ENCODE measurements around the gene EPHB1.

The EPHB1 gene

DNA sequence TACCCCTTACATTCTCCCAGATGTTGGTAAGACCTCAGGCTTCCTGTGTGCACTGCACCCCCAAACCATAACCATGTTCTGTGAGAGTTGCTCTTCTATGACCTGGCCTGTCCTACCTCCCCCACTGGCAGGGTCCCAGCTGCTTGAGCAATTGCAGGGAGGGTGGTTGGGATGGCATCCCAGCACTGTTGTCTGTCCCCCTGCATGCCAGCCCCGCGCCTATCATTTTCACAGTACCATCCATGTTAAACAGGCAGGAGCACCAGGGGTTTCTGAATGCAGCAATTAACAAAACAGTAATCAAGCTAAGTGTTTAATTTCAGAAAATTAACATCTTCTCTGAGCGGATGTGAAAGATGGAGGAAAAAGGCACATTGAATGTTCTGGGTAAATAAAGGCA lies 345.5 kb downstream of the EPHB1 start:
- H3K27me3 Mint-ChIP-seq (ENCODE audit: low read depth): no peaks in the 10 kb centered on the region

DNA sequence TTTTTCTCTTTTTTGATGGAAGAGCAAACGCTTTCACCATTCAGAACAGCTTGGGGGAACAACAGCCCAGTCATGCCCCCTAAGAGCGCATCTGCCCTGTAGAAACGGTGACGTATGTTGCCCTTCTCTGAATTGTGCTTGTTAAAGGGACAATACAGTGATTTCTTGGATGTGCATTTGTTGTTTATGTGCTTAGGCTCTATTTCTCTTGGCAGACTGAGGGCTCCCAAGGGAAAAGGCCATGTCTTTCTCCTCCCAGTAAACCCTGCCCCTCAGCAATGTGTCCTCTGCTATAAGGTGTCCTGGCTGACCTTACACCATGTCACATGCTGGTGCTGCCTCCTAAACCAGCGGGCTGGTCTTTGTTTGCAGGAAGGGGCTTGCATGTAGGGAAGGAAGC lies 346.1 kb downstream of the EPHB1 start:
- Mint-ChIP-seq H3K27ac (no peak overlapping the region), H3K36me3 (ENCODE audit: low read depth) (no peaks in the 10 kb centered on the region), H3K9me3 (no peaks in the 10 kb centered on the region), H3K4me3 (no peak overlapping the region), H3K4me1 (ENCODE audit: low read depth) (no peaks in the 10 kb centered on the region), H3K27me3 (ENCODE audit: low read depth) (no peaks in the 10 kb centered on the region)
- no peak for DNase-seq (ENCODE audit: low spot score)

More for the DNA sequence above, 345.5 kb downstream of the EPHB1 start:
- Mint-ChIP-seq H3K9me3 (no peaks in the 10 kb centered on the region), H3K4me3 (no peak overlapping the region), H3K4me1 (ENCODE audit: low read depth) (no peaks in the 10 kb centered on the region), H3K27ac (no peak overlapping the region), H3K36me3 (ENCODE audit: low read depth) (no peaks in the 10 kb centered on the region)
- no peak for DNase-seq (ENCODE audit: low spot score)

DNA sequence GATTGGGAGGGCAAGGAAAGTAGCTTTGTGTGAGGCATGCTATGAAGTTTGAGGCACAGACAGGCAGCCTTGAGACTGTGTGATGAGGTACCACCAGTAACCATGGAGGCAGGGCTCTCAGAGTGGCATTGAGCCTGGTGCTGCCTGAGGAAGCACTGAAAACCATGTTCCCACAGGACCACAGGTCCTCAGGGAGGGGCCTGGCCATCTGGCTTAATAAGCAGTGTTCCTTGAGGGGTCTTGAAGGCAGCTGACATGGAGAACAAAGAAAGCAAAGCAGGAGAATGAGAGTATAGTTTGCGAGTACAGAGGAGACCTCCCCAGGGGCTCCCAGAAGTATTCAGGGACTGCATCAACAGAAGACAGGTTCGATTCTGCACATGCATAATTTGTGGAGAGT lies 346.6 kb downstream of the EPHB1 start:
- Mint-ChIP-seq H3K27me3 (ENCODE audit: low read depth) (no peaks in the 10 kb centered on the region), H3K4me1 (ENCODE audit: low read depth) (no peaks in the 10 kb centered on the region), H3K27ac (no peak overlapping the region), H3K9me3 (no peaks in the 10 kb centered on the region), H3K36me3 (ENCODE audit: low read depth) (no peaks in the 10 kb centered on the region), H3K4me3 (no peak overlapping the region)
- DNase-seq (ENCODE audit: low spot score): no peak

DNA sequence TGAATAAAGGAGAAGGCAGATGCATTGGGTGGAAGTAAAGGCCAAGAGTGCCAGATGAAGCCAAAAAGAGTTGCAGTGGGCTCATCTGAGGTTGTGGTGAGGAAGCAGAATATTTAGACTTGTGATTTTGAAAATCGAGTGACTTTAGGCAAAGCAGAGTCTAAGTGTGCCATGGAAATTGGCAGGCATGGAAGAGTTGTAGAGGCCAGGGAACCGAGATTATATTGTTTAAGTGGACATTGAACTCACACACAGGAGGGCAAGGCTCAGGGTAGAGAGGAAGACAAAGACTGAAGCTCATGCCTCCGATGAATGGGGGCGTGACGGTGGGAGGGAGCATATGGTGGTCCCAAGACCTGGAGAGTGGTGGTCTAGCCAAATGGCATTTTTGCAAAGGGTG lies 347.5 kb downstream of the EPHB1 start:
- Mint-ChIP-seq H3K27ac (no peak overlapping the region), H3K27me3 (ENCODE audit: low read depth) (no peaks in the 10 kb centered on the region), H3K4me3 (no peak overlapping the region), H3K9me3 (no peaks in the 10 kb centered on the region), H3K4me1 (ENCODE audit: low read depth) (no peaks in the 10 kb centered on the region), H3K36me3 (ENCODE audit: low read depth) (no peaks in the 10 kb centered on the region)
- no peak for DNase-seq (ENCODE audit: low spot score)

DNA sequence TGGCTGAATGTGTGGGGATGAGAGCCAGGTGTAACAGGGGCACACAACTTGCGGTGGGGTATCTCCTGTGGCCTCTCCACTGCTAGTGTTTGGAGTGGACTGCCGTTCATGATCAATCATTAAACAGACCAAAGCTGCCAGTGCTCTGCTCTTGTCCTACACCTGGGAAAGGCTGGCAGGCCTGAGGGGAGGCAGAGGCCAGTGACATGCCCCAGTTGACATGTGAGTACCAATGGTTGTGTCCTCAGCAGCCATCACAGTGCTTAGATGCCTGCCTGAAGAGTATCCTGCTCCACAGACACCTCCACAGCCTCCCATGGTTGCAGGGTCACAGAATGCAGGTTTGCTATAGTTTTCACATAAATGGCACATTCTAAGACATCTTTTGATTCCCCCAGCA lies 348.4 kb downstream of the EPHB1 start:
- DNase-seq (ENCODE audit: low spot score): no peak
- Mint-ChIP-seq H3K27me3 (ENCODE audit: low read depth) (no peaks in the 10 kb centered on the region), H3K9me3 (no peaks in the 10 kb centered on the region), H3K4me1 (ENCODE audit: low read depth) (no peaks in the 10 kb centered on the region), H3K4me3 (no peak overlapping the region), H3K36me3 (ENCODE audit: low read depth) (no peaks in the 10 kb centered on the region), H3K27ac (no peak overlapping the region)

DNA sequence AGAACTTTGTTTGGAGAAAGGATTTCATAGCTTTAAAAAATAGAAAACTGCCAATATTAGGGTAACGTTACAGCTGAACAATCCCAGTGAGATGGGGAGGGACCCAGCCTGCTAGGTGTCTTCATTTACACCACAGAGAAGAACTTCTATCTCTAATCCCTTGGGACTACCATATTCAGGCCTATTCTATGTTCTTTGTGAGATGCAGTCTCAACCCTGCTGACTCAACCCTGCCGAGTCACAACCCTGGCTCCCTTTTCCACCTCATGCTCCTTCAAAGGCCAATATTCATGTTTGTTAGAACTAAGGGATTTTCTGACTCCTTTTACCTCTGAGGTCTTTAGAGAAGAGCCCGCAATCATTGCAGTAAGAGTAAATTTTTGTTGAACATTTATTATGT lies 350.5 kb downstream of the EPHB1 start:
- Mint-ChIP-seq H3K27me3 (ENCODE audit: low read depth) (no peaks in the 10 kb centered on the region), H3K9me3 (no peaks in the 10 kb centered on the region), H3K27ac (no peak overlapping the region), H3K36me3 (ENCODE audit: low read depth) (no peaks in the 10 kb centered on the region), H3K4me3 (no peak overlapping the region), H3K4me1 (ENCODE audit: low read depth) (no peaks in the 10 kb centered on the region)
- DNase-seq (ENCODE audit: low spot score): no peak

DNA sequence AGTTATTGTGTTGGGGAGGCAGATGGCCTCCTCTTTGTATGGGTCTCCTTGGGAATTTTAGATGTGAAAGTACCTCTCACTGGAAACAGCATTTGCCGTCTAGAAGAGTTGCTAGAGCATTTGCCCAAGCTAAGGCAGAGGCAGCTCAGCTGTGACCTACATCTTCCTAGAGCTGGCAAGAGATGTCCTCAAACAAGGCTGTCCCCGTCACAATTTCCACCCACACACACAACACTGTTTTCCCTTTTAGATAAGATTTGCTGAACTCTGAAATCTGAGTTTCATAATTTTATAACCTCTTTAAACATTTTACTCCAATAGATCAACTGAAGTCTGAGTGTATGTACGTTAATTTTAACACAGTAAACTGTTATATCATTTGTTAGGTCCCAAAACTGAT lies 352.6 kb downstream of the EPHB1 start:
- H3K36me3 Mint-ChIP-seq (ENCODE audit: low read depth): no peaks in the 10 kb centered on the region

DNA sequence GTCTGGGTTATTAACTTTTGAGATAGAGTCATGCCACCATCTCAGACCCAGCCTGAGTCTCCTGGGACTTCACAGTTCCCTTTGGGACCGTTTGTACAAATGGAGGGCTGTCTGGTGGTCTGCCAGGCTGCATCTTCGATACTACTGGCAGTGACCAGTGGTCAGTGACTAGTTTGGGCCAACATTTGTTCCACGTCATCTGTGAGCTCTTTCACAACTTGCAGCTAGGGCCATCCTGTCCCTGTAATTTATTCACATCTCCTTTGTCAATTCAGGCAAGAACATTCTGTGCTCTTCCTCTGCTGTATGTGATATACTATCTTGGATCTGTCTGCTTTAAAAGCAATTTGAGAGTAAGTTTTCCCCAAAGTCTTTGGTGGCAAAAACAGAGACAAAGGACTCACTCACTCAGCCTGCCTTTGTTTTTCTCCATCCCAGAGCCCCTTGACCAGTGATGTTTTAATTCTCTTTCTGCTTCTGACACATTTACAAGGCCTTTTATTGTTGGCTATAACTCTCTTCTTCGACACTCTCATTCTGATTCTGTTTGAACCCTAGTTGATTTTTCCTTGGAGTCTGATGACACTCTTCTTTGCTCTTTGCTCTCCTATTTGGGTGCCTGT lies 353.4 kb downstream of the EPHB1 start:
- no peak for DNase-seq (ENCODE audit: low spot score)
- Mint-ChIP-seq H3K9me3 (no peaks in the 10 kb centered on the region), H3K4me3 (no peak overlapping the region), H3K36me3 (ENCODE audit: low read depth) (no peaks in the 10 kb centered on the region), H3K27ac (no peak overlapping the region), H3K27me3 (ENCODE audit: low read depth) (no peaks in the 10 kb centered on the region), H3K4me1 (ENCODE audit: low read depth) (no peaks in the 10 kb centered on the region)

More for the DNA sequence above, 352.6 kb downstream of the EPHB1 start:
- H3K4me3 Mint-ChIP-seq: no peak overlapping the region
- H3K9me3 Mint-ChIP-seq: no peaks in the 10 kb centered on the region
- no peak overlapping the region for H3K27ac Mint-ChIP-seq
- DNase-seq (ENCODE audit: low spot score): no peak
- no peaks in the 10 kb centered on the region for H3K4me1 Mint-ChIP-seq (ENCODE audit: low read depth)
- no peaks in the 10 kb centered on the region for H3K27me3 Mint-ChIP-seq (ENCODE audit: low read depth)

DNA sequence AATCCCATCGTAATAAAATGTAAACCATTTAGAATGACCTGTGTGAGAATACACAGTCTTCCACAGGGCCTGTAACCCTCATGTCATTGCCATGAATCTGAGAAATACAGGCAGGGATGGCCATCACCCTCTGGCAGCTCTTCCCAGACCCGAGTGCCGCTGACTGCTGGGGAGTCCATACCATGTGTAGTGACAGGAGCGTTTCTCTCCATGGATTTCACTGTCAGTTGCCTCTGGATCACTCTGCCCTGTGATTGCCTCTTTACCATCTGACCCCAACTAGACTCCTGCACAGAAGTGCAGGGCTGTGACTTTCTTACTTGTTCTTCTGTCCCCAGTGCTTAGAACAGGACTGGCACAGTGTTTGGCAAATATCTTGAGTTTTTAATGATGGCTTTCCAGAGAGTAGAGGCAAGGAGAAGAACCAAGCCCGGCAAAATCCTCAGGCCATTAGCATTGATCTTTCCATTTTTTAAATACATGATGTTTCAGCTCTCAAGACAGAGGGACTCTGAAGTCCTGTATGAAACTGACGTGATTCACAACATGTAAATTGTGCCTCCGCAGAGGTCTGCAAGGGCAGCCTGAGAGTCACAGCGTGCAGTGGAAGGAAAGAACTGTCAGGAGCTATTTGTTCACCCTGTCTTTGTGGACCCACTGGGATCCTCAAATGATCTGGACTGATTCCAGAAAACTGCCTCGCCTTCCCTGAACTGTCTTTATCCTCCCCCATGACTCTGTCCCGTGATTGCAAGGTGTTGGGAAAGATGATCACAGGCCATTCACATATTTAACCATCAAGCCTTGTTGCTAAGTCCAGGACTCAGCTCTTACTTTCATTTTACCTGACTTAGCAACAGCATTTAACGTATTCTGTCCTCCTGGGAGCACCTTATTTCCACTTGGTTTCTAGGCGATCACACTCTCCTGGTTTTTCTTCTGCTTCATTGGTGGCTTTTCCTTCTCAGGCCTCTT lies 354.9 kb downstream of the EPHB1 start:
- Mint-ChIP-seq H3K36me3 (ENCODE audit: low read depth) (no peaks in the 10 kb centered on the region), H3K27ac (no peak overlapping the region), H3K9me3 (no peaks in the 10 kb centered on the region)

DNA sequence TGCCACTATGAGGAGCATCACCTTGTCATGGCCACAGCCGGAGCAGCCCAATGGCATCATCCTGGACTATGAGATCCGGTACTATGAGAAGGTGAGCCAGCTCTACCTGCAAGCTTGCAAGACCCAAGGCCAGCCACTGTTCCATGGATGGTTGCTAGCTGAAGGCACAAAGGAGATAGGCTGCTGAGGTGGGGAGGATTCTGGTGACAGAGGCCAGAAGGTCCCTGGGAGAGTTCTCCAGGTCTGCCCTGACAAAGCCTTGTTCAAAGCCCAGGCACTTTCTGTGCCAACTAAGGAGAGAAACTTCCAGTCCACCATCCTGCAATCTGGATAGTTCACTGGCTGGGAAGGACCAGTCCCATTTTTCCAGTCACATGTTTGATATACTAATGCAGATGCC lies 359.1 kb downstream of the EPHB1 start:
- Mint-ChIP-seq H3K36me3 (ENCODE audit: low read depth) (no peaks in the 10 kb centered on the region), H3K9me3 (no peaks in the 10 kb centered on the region), H3K4me1 (ENCODE audit: low read depth) (no peaks in the 10 kb centered on the region)

More for the DNA sequence above, 354.9 kb downstream of the EPHB1 start:
- no peak for DNase-seq (ENCODE audit: low spot score)
- Mint-ChIP-seq H3K4me1 (ENCODE audit: low read depth) (no peaks in the 10 kb centered on the region), H3K4me3 (no peak overlapping the region), H3K27me3 (ENCODE audit: low read depth) (no peaks in the 10 kb centered on the region)

DNA sequence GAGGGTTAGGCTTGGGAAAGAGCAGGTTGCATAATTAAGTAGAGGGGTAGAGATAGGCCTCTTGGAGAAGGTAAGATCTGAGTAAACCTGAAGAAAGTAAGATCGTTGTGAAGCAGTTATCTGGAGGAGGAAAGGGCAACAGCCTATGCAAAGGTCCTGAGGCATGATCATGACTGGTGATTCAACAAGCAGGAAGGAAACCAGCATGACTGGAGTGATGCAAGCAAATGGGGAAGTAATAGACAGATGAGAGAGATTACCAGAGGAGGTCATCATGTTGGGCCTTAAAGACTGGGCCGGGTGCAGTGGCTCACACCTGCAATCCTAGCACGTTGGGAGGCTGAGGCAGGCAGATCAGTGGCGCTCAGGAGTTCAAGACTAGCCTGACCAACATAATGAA lies 360.2 kb downstream of the EPHB1 start:
- Mint-ChIP-seq H3K9me3 (no peaks in the 10 kb centered on the region), H3K4me3 (no peak overlapping the region), H3K27me3 (ENCODE audit: low read depth) (no peaks in the 10 kb centered on the region), H3K4me1 (ENCODE audit: low read depth) (no peaks in the 10 kb centered on the region), H3K36me3 (ENCODE audit: low read depth) (no peaks in the 10 kb centered on the region), H3K27ac (no peak overlapping the region)
- no peak for DNase-seq (ENCODE audit: low spot score)

More for the DNA sequence above, 359.1 kb downstream of the EPHB1 start:
- no peaks in the 10 kb centered on the region for H3K27me3 Mint-ChIP-seq (ENCODE audit: low read depth)
- no peak for DNase-seq (ENCODE audit: low spot score)
- H3K4me3 Mint-ChIP-seq: no peak overlapping the region
- no peak overlapping the region for H3K27ac Mint-ChIP-seq

DNA sequence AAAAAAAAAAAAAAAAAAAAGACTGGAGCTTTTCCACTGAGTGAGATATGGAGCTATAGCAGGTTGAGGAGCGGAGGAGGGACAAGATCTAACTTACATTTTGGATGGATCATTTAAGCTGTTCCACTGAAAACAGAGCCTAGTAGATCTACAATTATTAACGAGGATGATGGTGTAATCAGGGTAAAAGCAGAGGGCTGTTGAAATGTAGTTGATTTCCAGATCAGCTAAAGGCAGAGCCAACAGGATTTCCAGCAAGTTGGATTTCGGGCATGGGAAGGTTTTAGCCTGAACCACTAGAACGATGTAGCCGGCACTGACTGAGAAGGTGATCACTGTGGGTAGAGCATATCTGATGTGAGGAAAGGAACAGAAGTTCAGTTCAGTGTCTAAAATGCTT lies 360.7 kb downstream of the EPHB1 start:
- Mint-ChIP-seq H3K4me3 (no peak overlapping the region), H3K36me3 (ENCODE audit: low read depth) (no peaks in the 10 kb centered on the region), H3K4me1 (ENCODE audit: low read depth) (no peaks in the 10 kb centered on the region), H3K27ac (no peak overlapping the region), H3K9me3 (no peaks in the 10 kb centered on the region), H3K27me3 (ENCODE audit: low read depth) (no peaks in the 10 kb centered on the region)
- DNase-seq (ENCODE audit: low spot score): no peak

DNA sequence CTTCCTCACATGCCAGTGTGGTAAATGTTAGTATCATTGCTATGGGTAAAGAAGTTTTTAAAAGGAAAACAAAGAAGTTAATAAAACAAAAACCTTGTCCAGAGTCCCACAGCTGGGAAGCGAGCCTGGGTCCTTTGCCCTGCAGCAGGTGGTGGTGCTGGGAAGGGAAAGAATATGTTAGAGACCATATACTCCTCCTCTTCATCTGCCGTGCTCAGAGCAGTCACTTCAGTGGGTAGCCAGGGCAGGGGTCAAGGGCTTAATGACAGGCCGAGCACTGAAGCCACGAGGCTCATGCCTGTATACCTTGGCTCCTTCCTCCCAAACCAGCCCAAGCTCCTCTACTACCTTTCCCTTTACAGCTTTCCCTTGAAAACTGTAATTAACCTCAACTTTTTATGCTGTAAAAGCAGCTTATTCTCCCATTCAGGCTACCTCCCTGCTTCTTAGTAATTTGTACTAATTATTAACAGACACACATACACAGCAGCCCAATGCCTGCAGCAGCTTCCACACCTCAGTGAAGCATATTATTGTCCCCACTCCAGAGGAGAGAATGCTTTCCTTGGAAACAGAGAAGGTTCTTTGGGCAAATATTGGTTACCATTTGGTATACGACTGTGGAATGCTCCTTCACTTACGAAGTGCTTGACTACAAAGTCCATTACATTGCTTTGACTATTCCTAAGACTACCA lies 362.1 kb downstream of the EPHB1 start:
- DNase-seq (ENCODE audit: low spot score): no peak
- Mint-ChIP-seq H3K36me3 (ENCODE audit: low read depth) (no peaks in the 10 kb centered on the region), H3K4me1 (ENCODE audit: low read depth) (no peaks in the 10 kb centered on the region), H3K9me3 (no peaks in the 10 kb centered on the region), H3K4me3 (no peak overlapping the region), H3K27me3 (ENCODE audit: low read depth) (no peaks in the 10 kb centered on the region), H3K27ac (no peak overlapping the region)

DNA sequence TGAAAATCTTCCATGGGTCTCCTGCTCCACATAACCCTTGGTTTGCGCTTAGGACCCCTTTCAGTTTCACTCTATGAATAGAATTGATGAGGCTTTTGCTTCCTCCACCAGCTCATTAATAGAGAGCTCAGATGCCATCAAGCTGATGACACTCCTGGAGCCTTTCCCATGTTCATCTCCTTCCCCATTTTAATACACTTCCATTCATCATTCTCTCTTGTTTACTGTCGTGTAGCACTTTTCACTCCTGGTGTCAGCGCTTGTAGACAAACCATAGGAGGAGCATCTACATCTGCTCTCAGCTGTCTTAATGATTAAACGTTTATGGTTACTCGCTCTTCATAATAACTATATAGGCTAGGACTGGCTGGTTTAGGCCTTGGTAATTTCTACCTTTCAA lies 363.5 kb downstream of the EPHB1 start:
- H3K27me3 Mint-ChIP-seq (ENCODE audit: low read depth): no peaks in the 10 kb centered on the region
- no peak overlapping the region for H3K27ac Mint-ChIP-seq
- H3K4me1 Mint-ChIP-seq (ENCODE audit: low read depth): no peaks in the 10 kb centered on the region
- no peaks in the 10 kb centered on the region for H3K9me3 Mint-ChIP-seq
- no peak for DNase-seq (ENCODE audit: low spot score)
- H3K4me3 Mint-ChIP-seq: no peak overlapping the region
- no peaks in the 10 kb centered on the region for H3K36me3 Mint-ChIP-seq (ENCODE audit: low read depth)

Measured in T-helper 2 cell treated with Interferon-gamma antibody and Interleukin-4, amounts not matched to agents 5 μg/mL and 100 μg/mL, for 36 hours (primary cell).